ENCODE data around the gene NT5C2.
"Not testable (repeated sequence)": the region's sequence is repeated elsewhere in the genome, so short reads cannot be mapped to it uniquely, and the experiment has no call there.

Gene NT5C2

GRCh38 chr10:103086261-103086660 is 106.8 kb downstream of the NT5C2 start:
- DNase-seq (ENCODE audit: low read depth) = peak; percentile 56

GRCh38 chr10:103083977-103084320 is 109.1 kb downstream of the NT5C2 start:
- no peak for DNase-seq (ENCODE audit: low read depth)

- no peak for DNase-seq (ENCODE audit: low read depth)
Observed at GRCh38 chr10:103083266-103083976, 109.7 kb downstream of the NT5C2 start.

- no peak for DNase-seq (ENCODE audit: low read depth)
Observed at GRCh38 chr10:103082683-103083082, 110.4 kb downstream of the NT5C2 start.

- DNase-seq (ENCODE audit: low read depth) = no peak
Observed at GRCh38 chr10:103080891-103081581, 112.0 kb downstream of the NT5C2 start.

GRCh38 chr10:103079946-103080345 is 113.1 kb downstream of the NT5C2 start:
- DNase-seq (ENCODE audit: low read depth) = no peak

GRCh38 chr10:103079100-103079499 is 114.0 kb downstream of the NT5C2 start:
- no peak for DNase-seq (ENCODE audit: low read depth)

GRCh38 chr10:103078676-103079075 is 114.4 kb downstream of the NT5C2 start:
- DNase-seq (ENCODE audit: low read depth) = no peak

- no peak for DNase-seq (ENCODE audit: low read depth)
Observed at GRCh38 chr10:103078309-103078615, 114.8 kb downstream of the NT5C2 start.

GRCh38 chr10:103077491-103078308 is 115.4 kb downstream of the NT5C2 start:
- DNase-seq (ENCODE audit: low read depth) = no peak

GRCh38 chr10:103077020-103077419 is 116.1 kb downstream of the NT5C2 start:
- DNase-seq (ENCODE audit: low read depth) = no peak

GRCh38 chr10:103072891-103073290 is 120.2 kb downstream of the NT5C2 start:
- no peak for DNase-seq (ENCODE audit: low read depth)

GRCh38 chr10:103072276-103072675 is 120.8 kb downstream of the NT5C2 start:
- no peak for DNase-seq (ENCODE audit: low read depth)

GRCh38 chr10:103069453-103070331 is 123.4 kb downstream of the NT5C2 start:
- peak; percentile 73 for DNase-seq (ENCODE audit: low read depth)

- no peak for DNase-seq (ENCODE audit: low read depth)
Observed at GRCh38 chr10:103067956-103068355, 125.1 kb downstream of the NT5C2 start.

GRCh38 chr10:103067484-103067883 is 125.6 kb downstream of the NT5C2 start:
- no peak for DNase-seq (ENCODE audit: low read depth)

- not testable (repeated sequence) for DNase-seq (ENCODE audit: low read depth)
Observed at GRCh38 chr10:103067099-103067477, 126.0 kb downstream of the NT5C2 start.

GRCh38 chr10:103066141-103067098 is 126.7 kb downstream of the NT5C2 start:
- no peak for DNase-seq (ENCODE audit: low read depth)

- no peak for DNase-seq (ENCODE audit: low read depth)
Observed at GRCh38 chr10:103064956-103065355, 128.1 kb downstream of the NT5C2 start.

- DNase-seq (ENCODE audit: low read depth) = peak; percentile 41
Observed at GRCh38 chr10:103062854-103063590, 130.1 kb downstream of the NT5C2 start.
